HL-60 (cell line): ENCODE results near the gene OR2T12.
"Not testable (repeated sequence)": the region's sequence is repeated elsewhere in the genome, so short reads cannot be mapped to it uniquely, and the experiment has no call there.

Source experiments
- GABPA ChIP-seq: IDR thresholded peaks from 2 replicates; pipeline ENCODE4 v1.6.1; 2012; ENCODE audit warnings: low read depth
- POLR2AphosphoS5 ChIP-seq: IDR thresholded peaks from 2 replicates; pipeline ENCODE4 v1.6.1; 2012; ENCODE audit warnings: low read depth
- REST ChIP-seq: IDR thresholded peaks from 2 replicates; pipeline ENCODE4 v1.6.1; 2012; ENCODE audit warnings: low read depth; ENCODE audit not compliant: insufficient replicate concordance
- SPI1 ChIP-seq: IDR thresholded peaks from 2 replicates; pipeline ENCODE4 v1.6.1; 2012; ENCODE audit warnings: low read depth, mild to moderate bottlenecking, borderline replicate concordance
- TF ChIP-seq, protein P1 (sequence below): IDR thresholded peaks from one replicate; pipeline ENCODE4 v1.5.1; 2011; ENCODE audit warnings: low read length, control low read depth, inconsistent platforms; ENCODE audit not compliant: insufficient read depth

GRCh38 chr1:248273225-248273624 is 30.0 kb downstream of the OR2T12 start:
- TF ChIP-seq, protein P1, sequence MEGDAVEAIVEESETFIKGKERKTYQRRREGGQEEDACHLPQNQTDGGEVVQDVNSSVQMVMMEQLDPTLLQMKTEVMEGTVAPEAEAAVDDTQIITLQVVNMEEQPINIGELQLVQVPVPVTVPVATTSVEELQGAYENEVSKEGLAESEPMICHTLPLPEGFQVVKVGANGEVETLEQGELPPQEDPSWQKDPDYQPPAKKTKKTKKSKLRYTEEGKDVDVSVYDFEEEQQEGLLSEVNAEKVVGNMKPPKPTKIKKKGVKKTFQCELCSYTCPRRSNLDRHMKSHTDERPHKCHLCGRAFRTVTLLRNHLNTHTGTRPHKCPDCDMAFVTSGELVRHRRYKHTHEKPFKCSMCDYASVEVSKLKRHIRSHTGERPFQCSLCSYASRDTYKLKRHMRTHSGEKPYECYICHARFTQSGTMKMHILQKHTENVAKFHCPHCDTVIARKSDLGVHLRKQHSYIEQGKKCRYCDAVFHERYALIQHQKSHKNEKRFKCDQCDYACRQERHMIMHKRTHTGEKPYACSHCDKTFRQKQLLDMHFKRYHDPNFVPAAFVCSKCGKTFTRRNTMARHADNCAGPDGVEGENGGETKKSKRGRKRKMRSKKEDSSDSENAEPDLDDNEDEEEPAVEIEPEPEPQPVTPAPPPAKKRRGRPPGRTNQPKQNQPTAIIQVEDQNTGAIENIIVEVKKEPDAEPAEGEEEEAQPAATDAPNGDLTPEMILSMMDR, result not testable (repeated sequence)
- not testable (repeated sequence) for TF ChIP-seq POLR2AphosphoS5, REST, GABPA, SPI1
